Measurements from ENCODE around the gene FAM174C. TPM values are rescaled to one million over a fixed set of nuclear protein-coding genes. Genes with fewer than 3 reads are reported as not detected.

FAM174C gene
- polyA plus RNA-seq, 3 donors: 32.8 to 56.2 (median 40.0) TPM

DNA sequence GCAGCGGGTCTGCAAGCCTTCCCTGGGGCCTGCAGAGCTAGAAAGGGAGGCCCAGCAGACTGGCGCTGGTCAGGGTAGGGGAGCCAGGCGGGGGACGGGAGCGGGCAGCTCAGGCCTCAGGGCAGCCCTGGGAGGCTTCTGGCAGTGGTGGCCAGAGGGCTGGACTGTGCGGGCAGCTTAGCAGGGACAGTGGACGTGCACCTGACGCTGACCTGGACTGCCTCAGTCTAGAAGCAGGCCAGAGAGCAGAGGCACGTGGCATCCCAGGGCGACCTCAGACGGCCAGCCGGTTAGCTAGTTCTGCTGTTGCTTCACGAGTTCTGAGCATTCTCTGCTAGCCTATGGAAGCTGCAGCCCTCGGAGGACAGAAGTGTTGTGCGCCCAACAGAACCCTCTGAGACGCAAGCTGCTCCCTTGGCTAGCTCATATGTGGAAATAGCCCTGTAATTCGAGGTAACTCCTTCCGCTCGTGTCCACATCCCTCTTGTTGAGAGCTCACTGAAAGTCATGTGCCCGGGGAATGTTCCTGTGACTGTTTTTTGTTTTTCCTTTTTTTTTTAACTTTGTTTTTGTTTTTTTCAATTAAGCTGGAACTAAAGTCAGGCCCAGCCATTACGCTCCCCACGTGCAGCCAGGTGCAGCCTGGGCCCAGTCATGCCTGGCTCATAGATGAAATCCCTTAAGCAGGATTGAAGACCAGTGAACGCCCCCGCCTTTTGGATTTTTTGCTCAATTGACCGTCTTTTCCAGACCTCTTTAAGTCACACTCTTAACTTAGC, 1.9 kb upstream of the FAM174C start:
- DNase-seq: peak in 2 of 3 donors; percentile 40 to 66
- Histone ChIP-seq H4K20me1 (ENCODE audit: insufficient read depth, low read length) (peaks cover 70% of the 10 kb centered on the region), H3K4me3 (replicated peaks in 1 of 3; ENCODE audit: low read depth in 2 of 3, low read length in 3 of 3) (peak overlapping the region in 1 of 3 experiments; percentile 81), H3K9ac (ENCODE audit: insufficient read depth, low read length, poor library complexity, severe bottlenecking) (no peak overlapping the region), H3K36me3 (replicated peaks in 1 of 2; ENCODE audit: control insufficient read depth in 1 of 2, insufficient read depth in 2 of 2, low read length in 2 of 2) (peaks cover 44 to 46% of the 10 kb centered on the region in 2 donors), H3K4me2 (replicated peaks; ENCODE audit: extremely low read depth, low read length, poor library complexity, severe bottlenecking) (peak overlapping the region; percentile 100), H3K27ac (ENCODE audit: low read depth in 1 of 2, low read length in 2 of 2) (peak overlapping the region; percentile 85 to 89), H3K79me2 (ENCODE audit: insufficient read depth, low read length) (peaks cover 70% of the 10 kb centered on the region), H2AFZ (ENCODE audit: insufficient read depth, low read depth, low read length, poor library complexity, severe bottlenecking) (no peak overlapping the region), H3K9me3 (replicated peaks in 1 of 2; ENCODE audit: control insufficient read depth in 1 of 2, insufficient read depth in 1 of 2, low read length in 2 of 2) (no peaks in the 10 kb centered on the region), H3K4me1 (ENCODE audit: control insufficient read depth in 1 of 2, insufficient read depth in 2 of 2, low read length in 2 of 2) (peaks cover 70 to 80% of the 10 kb centered on the region in 2 donors), H3K27me3 (ENCODE audit: control insufficient read depth in 2 of 2, insufficient read depth in 2 of 2, low read length in 2 of 2) (no peaks in the 10 kb centered on the region)
- TF ChIP-seq, protein P1, sequence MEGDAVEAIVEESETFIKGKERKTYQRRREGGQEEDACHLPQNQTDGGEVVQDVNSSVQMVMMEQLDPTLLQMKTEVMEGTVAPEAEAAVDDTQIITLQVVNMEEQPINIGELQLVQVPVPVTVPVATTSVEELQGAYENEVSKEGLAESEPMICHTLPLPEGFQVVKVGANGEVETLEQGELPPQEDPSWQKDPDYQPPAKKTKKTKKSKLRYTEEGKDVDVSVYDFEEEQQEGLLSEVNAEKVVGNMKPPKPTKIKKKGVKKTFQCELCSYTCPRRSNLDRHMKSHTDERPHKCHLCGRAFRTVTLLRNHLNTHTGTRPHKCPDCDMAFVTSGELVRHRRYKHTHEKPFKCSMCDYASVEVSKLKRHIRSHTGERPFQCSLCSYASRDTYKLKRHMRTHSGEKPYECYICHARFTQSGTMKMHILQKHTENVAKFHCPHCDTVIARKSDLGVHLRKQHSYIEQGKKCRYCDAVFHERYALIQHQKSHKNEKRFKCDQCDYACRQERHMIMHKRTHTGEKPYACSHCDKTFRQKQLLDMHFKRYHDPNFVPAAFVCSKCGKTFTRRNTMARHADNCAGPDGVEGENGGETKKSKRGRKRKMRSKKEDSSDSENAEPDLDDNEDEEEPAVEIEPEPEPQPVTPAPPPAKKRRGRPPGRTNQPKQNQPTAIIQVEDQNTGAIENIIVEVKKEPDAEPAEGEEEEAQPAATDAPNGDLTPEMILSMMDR (IDR thresholded peaks at IDR 0.05): no peak
- peaks cover 40 to 61% of the 10 kb centered on the region in 2 donors for H3K36me3 Mint-ChIP-seq
- WGBS (ENCODE audit: insufficient coverage): 73% methylated on average over 22 of the region's 25 CpGs
- peak overlapping the region; percentile 82 to 95 (median 86) for H3K27ac Mint-ChIP-seq
- peaks cover 60% of the 10 kb centered on the region for H3K4me1 Mint-ChIP-seq
- H3K9me3 Mint-ChIP-seq: peaks cover 0 to 2% (median 0%) of the 10 kb centered on the region in 7 donors
- intact Hi-C loops (cut with micrococcal nuclease): no loop called here
- H3K27me3 Mint-ChIP-seq (ENCODE audit: low read depth in 3 of 3): no peaks in the 10 kb centered on the region
- peak overlapping the region; percentile 23 to 37 for H3K4me3 Mint-ChIP-seq

DNA sequence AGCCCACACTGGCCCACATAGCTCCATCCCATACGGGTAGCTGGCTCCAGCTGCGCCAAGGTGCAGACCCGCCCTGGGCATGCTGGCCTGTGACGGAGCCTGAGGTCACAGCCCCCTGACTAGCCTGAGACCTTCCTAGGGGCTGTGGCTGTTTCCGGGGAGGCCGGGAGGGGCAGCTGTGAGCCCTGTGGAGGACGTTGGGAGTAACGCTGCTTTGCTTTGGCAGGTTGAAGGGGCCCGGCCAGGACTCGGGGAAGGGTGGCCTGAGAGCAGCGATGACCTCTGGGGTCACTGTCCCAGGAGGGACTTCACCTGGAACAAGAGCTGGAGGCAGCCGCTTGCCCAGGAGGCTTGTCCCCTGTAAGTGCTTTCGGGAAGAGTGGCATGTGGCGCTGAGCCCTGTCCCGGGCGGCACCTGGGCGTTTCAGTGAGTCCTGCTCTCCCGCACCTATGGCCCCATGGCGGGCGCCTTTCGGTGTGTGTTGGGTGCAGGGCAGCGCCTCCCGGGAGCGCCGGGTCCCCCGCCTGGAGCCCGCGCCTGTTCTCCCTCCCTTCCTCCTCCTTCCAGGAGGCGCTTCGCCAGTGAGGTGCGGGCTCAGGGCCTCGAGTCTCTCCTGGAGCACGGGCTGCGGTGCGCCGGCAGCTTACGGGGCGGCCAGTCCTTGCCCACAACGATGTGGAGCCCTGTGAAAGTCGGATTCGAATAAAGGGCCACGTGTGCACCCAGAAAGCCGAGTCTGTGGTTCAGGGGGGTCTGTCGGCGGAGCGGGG, 1.1 kb upstream of the FAM174C start:
- H3K4me2 ChIP-seq (replicated peaks; ENCODE audit: extremely low read depth, low read length, poor library complexity, severe bottlenecking): peak overlapping the region; percentile 92
- peaks cover 50 to 53% of the 10 kb centered on the region in 2 donors for H3K36me3 ChIP-seq (replicated peaks in 1 of 2; ENCODE audit: control insufficient read depth in 1 of 2, insufficient read depth in 2 of 2, low read length in 2 of 2)
- H3K9me3 ChIP-seq (replicated peaks in 1 of 2; ENCODE audit: control insufficient read depth in 1 of 2, insufficient read depth in 1 of 2, low read length in 2 of 2): no peaks in the 10 kb centered on the region
- no peak overlapping the region for H2AFZ ChIP-seq (ENCODE audit: insufficient read depth, low read depth, low read length, poor library complexity, severe bottlenecking)
- H3K4me1 ChIP-seq (ENCODE audit: control insufficient read depth in 1 of 2, insufficient read depth in 2 of 2, low read length in 2 of 2): peaks cover 65 to 75% of the 10 kb centered on the region in 2 donors
- intact Hi-C loops (cut with micrococcal nuclease): no loop called here
- peaks cover 70% of the 10 kb centered on the region for H3K79me2 ChIP-seq (ENCODE audit: insufficient read depth, low read length)
- peaks cover 68% of the 10 kb centered on the region for H4K20me1 ChIP-seq (ENCODE audit: insufficient read depth, low read length)
- H3K4me1 Mint-ChIP-seq: peaks cover 56% of the 10 kb centered on the region
- H3K27ac ChIP-seq (ENCODE audit: low read depth in 1 of 2, low read length in 2 of 2): peak overlapping the region; percentile 85 to 89
- H3K36me3 Mint-ChIP-seq: peaks cover 45 to 68% of the 10 kb centered on the region in 2 donors
- H3K9ac ChIP-seq (ENCODE audit: insufficient read depth, low read length, poor library complexity, severe bottlenecking): peak overlapping the region; percentile 90
- H3K27ac Mint-ChIP-seq: peak overlapping the region; percentile 82 to 95 (median 88)
- WGBS (ENCODE audit: insufficient coverage): 92% methylated on average over 40 of the region's 46 CpGs
- H3K27me3 ChIP-seq (ENCODE audit: control insufficient read depth in 2 of 2, insufficient read depth in 2 of 2, low read length in 2 of 2): no peaks in the 10 kb centered on the region
- H3K9me3 Mint-ChIP-seq: peaks cover 0 to 2% (median 0%) of the 10 kb centered on the region in 7 donors
- TF ChIP-seq, protein P1 (IDR thresholded peaks at IDR 0.05): no peak
- DNase-seq: no peak
- H3K4me3 Mint-ChIP-seq: peak overlapping the region; percentile 30 to 43
- no peaks in the 10 kb centered on the region for H3K27me3 Mint-ChIP-seq (ENCODE audit: low read depth in 3 of 3)
- H3K4me3 ChIP-seq (replicated peaks in 1 of 3; ENCODE audit: low read depth in 2 of 3, low read length in 3 of 3): peak overlapping the region in 1 of 3 experiments; percentile 81

Data from CD14-positive monocyte (primary cell).